ENCODE results near the gene CBX7. TPM values are rescaled to one million over a fixed set of nuclear protein-coding genes. Genes with fewer than 3 reads are reported as not detected.

The CBX7 gene
- total and polyA plus RNA-seq, 2 donors (not counting 3 experiments of a cell fraction or from before 2014, with no cell fraction given): 3.4 to 7.1 TPM

DNA sequence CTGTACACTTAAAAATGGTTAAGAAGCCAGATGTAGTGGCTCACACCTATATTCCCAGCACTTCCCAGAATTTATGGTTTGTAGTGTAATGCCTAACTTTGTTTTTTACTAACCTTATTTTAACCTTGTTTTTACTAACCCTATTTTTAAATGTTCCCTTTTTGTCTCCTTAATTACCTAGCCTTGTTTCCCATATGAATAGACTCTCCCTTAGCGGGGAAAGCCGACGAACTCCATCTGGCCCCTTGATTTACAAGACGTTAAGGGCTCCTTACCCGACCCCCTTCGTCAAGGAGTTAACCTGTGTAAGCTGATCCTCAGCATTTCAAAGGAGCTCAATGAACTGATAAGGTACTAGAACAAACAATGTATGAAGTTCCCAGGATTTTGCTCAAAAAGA lies 38.4 kb downstream of the CBX7 start:
- POLR2A ChIA-PET: no interaction called here

DNA sequence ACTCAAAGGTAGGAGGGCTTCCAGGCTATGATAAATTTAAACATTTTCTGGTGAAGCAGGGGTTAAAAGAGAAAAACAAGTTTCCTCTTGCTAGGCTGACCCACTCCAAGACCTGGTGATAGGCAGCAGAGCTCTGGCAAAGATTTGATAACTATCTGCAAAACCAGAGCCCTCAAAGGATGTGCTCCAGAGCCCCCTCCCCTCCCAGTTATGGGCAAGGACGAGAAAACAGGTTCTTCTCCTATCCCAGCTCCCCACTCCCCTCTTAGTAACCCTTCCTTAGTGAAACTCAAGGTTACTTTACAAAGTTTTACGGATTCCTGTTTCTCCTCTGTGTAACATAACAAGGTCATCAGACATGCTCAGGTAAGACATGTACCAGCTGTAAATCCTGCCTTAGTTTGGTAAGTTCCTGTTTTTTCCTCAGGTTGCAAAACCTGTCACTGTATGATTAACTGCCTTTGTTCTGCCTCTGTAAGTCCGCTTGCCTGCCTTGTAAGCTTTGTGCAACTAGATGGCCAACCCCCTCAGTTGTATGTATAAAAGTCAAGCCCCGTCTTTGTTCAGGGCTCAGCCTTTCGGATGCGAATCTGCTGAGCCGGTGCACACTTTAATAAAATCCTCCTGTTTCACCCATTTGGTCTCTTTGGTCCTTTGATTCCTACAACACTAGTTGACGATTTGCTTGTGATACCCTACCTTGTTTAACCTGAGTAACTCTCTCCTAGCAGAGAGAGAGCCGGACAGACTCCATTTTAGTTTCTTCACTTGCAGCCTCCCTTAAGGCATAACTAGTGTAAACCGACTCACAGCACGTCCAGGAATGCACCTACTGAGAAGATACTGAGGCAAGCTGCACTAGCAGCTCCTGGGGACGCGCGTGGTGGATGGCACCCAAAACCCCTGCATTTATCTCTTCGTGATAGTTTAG lies 41.6 kb downstream of the CBX7 start:
- no peaks in the 10 kb centered on the region for H3K36me3 ChIP-seq (ENCODE audit: control insufficient read depth in 2 of 2, extremely low read depth in 1 of 2, insufficient read depth in 2 of 2, low read length in 2 of 2)
- H4K20me1 ChIP-seq (replicated peaks; ENCODE audit: control insufficient read depth, extremely low read depth, insufficient read depth, low read length): no peaks in the 10 kb centered on the region
- no peaks in the 10 kb centered on the region for H3K9me3 ChIP-seq (replicated peaks; ENCODE audit: control insufficient read depth, insufficient read depth, low read length)
- no peaks in the 10 kb centered on the region for H3K79me2 ChIP-seq (ENCODE audit: control insufficient read depth, insufficient read depth, low read length)
- H2AFZ ChIP-seq (ENCODE audit: low read depth, low read length): no peak overlapping the region
- no peaks in the 10 kb centered on the region for H3K4me1 ChIP-seq (ENCODE audit: control insufficient read depth, extremely low read depth, insufficient read depth, low read length)
- FAIRE-seq: no peak
- TF ChIP-seq POLR2A (IDR thresholded peaks at IDR 0.05; ENCODE audit: low read depth, low read length) (no peak), POLR2AphosphoS5 (IDR thresholded peaks at IDR 0.05; ENCODE audit: insufficient read depth, low read depth, low read length) (no peak), FOS (IDR thresholded peaks at IDR 0.05; ENCODE audit: borderline replicate concordance, insufficient read depth, low read length) (no peak), JUN (IDR thresholded peaks at IDR 0.05; ENCODE audit: borderline replicate concordance, insufficient read depth, insufficient read length, low read depth) (no peak)
- TF ChIP-seq, protein P1, sequence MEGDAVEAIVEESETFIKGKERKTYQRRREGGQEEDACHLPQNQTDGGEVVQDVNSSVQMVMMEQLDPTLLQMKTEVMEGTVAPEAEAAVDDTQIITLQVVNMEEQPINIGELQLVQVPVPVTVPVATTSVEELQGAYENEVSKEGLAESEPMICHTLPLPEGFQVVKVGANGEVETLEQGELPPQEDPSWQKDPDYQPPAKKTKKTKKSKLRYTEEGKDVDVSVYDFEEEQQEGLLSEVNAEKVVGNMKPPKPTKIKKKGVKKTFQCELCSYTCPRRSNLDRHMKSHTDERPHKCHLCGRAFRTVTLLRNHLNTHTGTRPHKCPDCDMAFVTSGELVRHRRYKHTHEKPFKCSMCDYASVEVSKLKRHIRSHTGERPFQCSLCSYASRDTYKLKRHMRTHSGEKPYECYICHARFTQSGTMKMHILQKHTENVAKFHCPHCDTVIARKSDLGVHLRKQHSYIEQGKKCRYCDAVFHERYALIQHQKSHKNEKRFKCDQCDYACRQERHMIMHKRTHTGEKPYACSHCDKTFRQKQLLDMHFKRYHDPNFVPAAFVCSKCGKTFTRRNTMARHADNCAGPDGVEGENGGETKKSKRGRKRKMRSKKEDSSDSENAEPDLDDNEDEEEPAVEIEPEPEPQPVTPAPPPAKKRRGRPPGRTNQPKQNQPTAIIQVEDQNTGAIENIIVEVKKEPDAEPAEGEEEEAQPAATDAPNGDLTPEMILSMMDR (IDR thresholded peaks at IDR 0.05; ENCODE audit: extremely low read depth in 1 of 2, insufficient read depth in 1 of 2, low read depth in 1 of 2, low read length in 2 of 2): no peak
- no peak overlapping the region for H3K4me2 ChIP-seq (ENCODE audit: insufficient read depth, low read length)
- dilution Hi-C loops (cut with MboI; ENCODE audit: extremely low pct_ligation_motif_present, low sequenced_read_pairs) (no loop called here), intact Hi-C loops (cut with micrococcal nuclease) (no loop called here)
- no peaks in the 10 kb centered on the region for H3K9me1 ChIP-seq (replicated peaks; ENCODE audit: control insufficient read depth, extremely low read depth, insufficient read depth, low read length)
- no TSS peak for BruUV-seq (replicated peaks)
- no peak for DNase-seq (ENCODE audit: low read depth, low spot score)
- H3K9ac ChIP-seq (replicated peaks; ENCODE audit: extremely low read depth, insufficient read depth, low read length): no peak overlapping the region
- no peak overlapping the region for H3K4me3 ChIP-seq (replicated peaks in 1 of 3; ENCODE audit: insufficient read depth in 1 of 3, low read depth in 1 of 3, low read length in 3 of 3)
- ChIA-PET CTCF (interaction anchor here (0.8 to 1.8 kb wide), 3 partner anchors 11 to 342 kb away, joined by 3 to 6 read pairs (median 3); no protein-coding TSS in a partner anchor), POLR2A (no interaction called here)
- no peak overlapping the region for H3K27ac ChIP-seq (ENCODE audit: insufficient read depth, low read depth, low read length)
- peaks cover 21 to 22% of the 10 kb centered on the region in 2 experiments for H3K27me3 ChIP-seq (ENCODE audit: control insufficient read depth in 2 of 2, insufficient read depth in 2 of 2, low read length in 2 of 2)

More for the DNA sequence above, 38.4 kb downstream of the CBX7 start:
- no peak for FAIRE-seq
- Histone ChIP-seq H3K4me3 (replicated peaks in 1 of 3; ENCODE audit: insufficient read depth in 1 of 3, low read depth in 1 of 3, low read length in 3 of 3) (no peak overlapping the region), H3K27ac (ENCODE audit: insufficient read depth, low read depth, low read length) (no peak overlapping the region), H3K4me1 (ENCODE audit: control insufficient read depth, extremely low read depth, insufficient read depth, low read length) (no peaks in the 10 kb centered on the region), H3K9me3 (replicated peaks; ENCODE audit: control insufficient read depth, insufficient read depth, low read length) (no peaks in the 10 kb centered on the region), H3K36me3 (ENCODE audit: control insufficient read depth in 2 of 2, extremely low read depth in 1 of 2, insufficient read depth in 2 of 2, low read length in 2 of 2) (no peaks in the 10 kb centered on the region), H3K9ac (replicated peaks; ENCODE audit: extremely low read depth, insufficient read depth, low read length) (no peak overlapping the region), H3K9me1 (replicated peaks; ENCODE audit: control insufficient read depth, extremely low read depth, insufficient read depth, low read length) (no peaks in the 10 kb centered on the region), H4K20me1 (replicated peaks; ENCODE audit: control insufficient read depth, extremely low read depth, insufficient read depth, low read length) (no peaks in the 10 kb centered on the region), H3K4me2 (ENCODE audit: insufficient read depth, low read length) (no peak overlapping the region), H2AFZ (ENCODE audit: low read depth, low read length) (no peak overlapping the region), H3K79me2 (ENCODE audit: control insufficient read depth, insufficient read depth, low read length) (no peaks in the 10 kb centered on the region), H3K27me3 (ENCODE audit: control insufficient read depth in 2 of 2, insufficient read depth in 2 of 2, low read length in 2 of 2) (peaks cover 22 to 27% of the 10 kb centered on the region in 2 experiments)
- no peak for DNase-seq (ENCODE audit: low read depth, low spot score)
- CTCF ChIA-PET: interaction anchor here (1.0 to 2.1 kb wide), 5 partner anchors 8 to 348 kb away, joined by 3 to 11 read pairs (median 4); no protein-coding TSS in a partner anchor
- TF ChIP-seq EZH2 (IDR thresholded peaks at IDR 0.05; ENCODE audit: borderline replicate concordance, low read depth, low read length, severe bottlenecking) (no peak), POLR2A (IDR thresholded peaks at IDR 0.05; ENCODE audit: low read depth, low read length) (no peak)
- intact Hi-C loops (cut with micrococcal nuclease): no loop called here
- dilution Hi-C loops (cut with MboI; ENCODE audit: extremely low pct_ligation_motif_present, low sequenced_read_pairs): no loop called here
- BruUV-seq (replicated peaks): no TSS peak

Measured in endothelial cell of umbilical vein (primary cell).